ENCODE measurements around the gene CACFD1. TPM values are rescaled to one million over a fixed set of nuclear protein-coding genes. Genes with fewer than 3 reads are reported as not detected.

Gene CACFD1
- 27.3 TPM for polyA plus RNA-seq
- long read RNA-seq, donor 1, partial matches to known transcripts: 0 of 2 reads
- long read RNA-seq, donor 1, other reads (novel, unspliced or antisense): 0 of 2 reads
- long read RNA-seq, donor 2, transcript CACFD1-202 (5 exons, 2,794 nt): major isoform, 8 of 14 reads
- long read RNA-seq, donor 2, partial matches to known transcripts: 5 of 14 reads
- long read RNA-seq, donor 2, other reads (novel, unspliced or antisense): 0 of 14 reads
- long read RNA-seq, donor 3: 0 reads
- long read RNA-seq, donor 4: 0 reads
- long read RNA-seq, donor 5, transcript CACFD1-202 (5 exons, 2,794 nt): major isoform, 8 of 10 reads
- long read RNA-seq, donor 5, partial matches to known transcripts: 0 of 10 reads
- long read RNA-seq, donor 5, other reads (novel, unspliced or antisense): 0 of 10 reads
- long read RNA-seq, donor 6, transcript CACFD1-202 (5 exons, 2,794 nt): major isoform, 7 of 7 reads
- long read RNA-seq, donor 6, partial matches to known transcripts: 0 of 7 reads
- long read RNA-seq, donor 6, other reads (novel, unspliced or antisense): 0 of 7 reads
- long read RNA-seq, donor 7, partial matches to known transcripts: 0 of 3 reads
- long read RNA-seq, donor 7, other reads (novel, unspliced or antisense): 0 of 3 reads
- long read RNA-seq, donor 8, transcript CACFD1-202 (5 exons, 2,794 nt): major isoform, 11 of 12 reads
- long read RNA-seq, donor 8, partial matches to known transcripts: 0 of 12 reads
- long read RNA-seq, donor 8, other reads (novel, unspliced or antisense): 0 of 12 reads
- long read RNA-seq, donor 9, transcript CACFD1-202 (5 exons, 2,794 nt): major isoform, 10 of 22 reads
- long read RNA-seq, donor 9, partial matches to known transcripts: 12 of 22 reads
- long read RNA-seq, donor 9, other reads (novel, unspliced or antisense): 0 of 22 reads
- long read RNA-seq, donor 10, transcript CACFD1-202 (5 exons, 2,794 nt): major isoform, 8 of 10 reads
- long read RNA-seq, donor 10, partial matches to known transcripts: 0 of 10 reads
- long read RNA-seq, donor 10, other reads (novel, unspliced or antisense): 0 of 10 reads
- long read RNA-seq, donor 11, transcript CACFD1-202 (5 exons, 2,794 nt): major isoform, 10 of 21 reads
- long read RNA-seq, donor 11, partial matches to known transcripts: 11 of 21 reads
- long read RNA-seq, donor 11, other reads (novel, unspliced or antisense): 0 of 21 reads

GRCh38 chr9:133459476-133460404 lies at the start of gene CACFD1:
CACFD1 (plus strand) TSS chr9:133459978; CDS start chr9:133460067, 89 bp downstream.
- WGBS (ENCODE audit: insufficient coverage, low lambda C conversion rate): no CpG with 5 or more reads among the region's 86 CpGs
- peak; percentile 95 to 97 for DNase-seq
- Histone ChIP-seq H3K36me3 (ENCODE audit: control insufficient read depth, insufficient read depth, low read length) (peaks cover 15% of the 10 kb centered on the region), H3K9me3 (ENCODE audit: control insufficient read depth, low read depth, low read length) (no peaks in the 10 kb centered on the region), H3K4me3 (ENCODE audit: low read length) (peak within 1 kb of the TSS; percentile 65), H3K4me1 (ENCODE audit: control insufficient read depth, insufficient read depth, low read length) (peaks cover 26% of the 10 kb centered on the region), H3K27me3 (ENCODE audit: control insufficient read depth, insufficient read depth, low read length) (no peaks in the 10 kb centered on the region), H3K27ac (ENCODE audit: low read length) (peak within 1 kb of the TSS; percentile 98)

- H3K36me3 ChIP-seq (ENCODE audit: control insufficient read depth, insufficient read depth, low read length): peaks cover 50% of the 10 kb centered on the region
- H3K4me1 ChIP-seq (ENCODE audit: control insufficient read depth, insufficient read depth, low read length): peaks cover 8% of the 10 kb centered on the region
- H3K27ac ChIP-seq (ENCODE audit: low read length): no peak overlapping the region
- no peaks in the 10 kb centered on the region for H3K9me3 ChIP-seq (ENCODE audit: control insufficient read depth, low read depth, low read length)
- no peak overlapping the region for H3K4me3 ChIP-seq (ENCODE audit: low read length)
- H3K27me3 ChIP-seq (ENCODE audit: control insufficient read depth, insufficient read depth, low read length): no peaks in the 10 kb centered on the region
- no CpG with 5 or more reads among the region's 1 CpG for WGBS (ENCODE audit: insufficient coverage, low lambda C conversion rate)
- DNase-seq: no peak
Observed at GRCh38 chr9:133415170-133415569, 44.6 kb upstream of the CACFD1 start.

- no peaks in the 10 kb centered on the region for H3K9me3 ChIP-seq (ENCODE audit: control insufficient read depth, low read depth, low read length)
- H3K27ac ChIP-seq (ENCODE audit: low read length): peak within 1 kb of the TSS; percentile 96
- DNase-seq: peak; percentile 74 to 93
- peaks cover 26% of the 10 kb centered on the region for H3K36me3 ChIP-seq (ENCODE audit: control insufficient read depth, insufficient read depth, low read length)
- peak within 1 kb of the TSS; percentile 71 for H3K4me3 ChIP-seq (ENCODE audit: low read length)
- peaks cover 8% of the 10 kb centered on the region for H3K4me1 ChIP-seq (ENCODE audit: control insufficient read depth, insufficient read depth, low read length)
- no CpG with 5 or more reads among the region's 75 CpGs for WGBS (ENCODE audit: insufficient coverage, low lambda C conversion rate)
- no peaks in the 10 kb centered on the region for H3K27me3 ChIP-seq (ENCODE audit: control insufficient read depth, insufficient read depth, low read length)
Observed at GRCh38 chr9:133417541-133418461, 42.0 kb upstream of the CACFD1 start, which contains the start of gene REXO4. REXO4 (minus strand) TSS chr9:133418010; CDS start chr9:133417844, 166 bp downstream.

GRCh38 chr9:133419005-133419404 lies 40.8 kb upstream of the CACFD1 start:
- no peaks in the 10 kb centered on the region for H3K27me3 ChIP-seq (ENCODE audit: control insufficient read depth, insufficient read depth, low read length)
- H3K36me3 ChIP-seq (ENCODE audit: control insufficient read depth, insufficient read depth, low read length): peaks cover 18% of the 10 kb centered on the region
- H3K4me1 ChIP-seq (ENCODE audit: control insufficient read depth, insufficient read depth, low read length): peaks cover 8% of the 10 kb centered on the region
- WGBS (ENCODE audit: insufficient coverage, low lambda C conversion rate): no CpG with 5 or more reads among the region's 13 CpGs
- no peaks in the 10 kb centered on the region for H3K9me3 ChIP-seq (ENCODE audit: control insufficient read depth, low read depth, low read length)
- H3K27ac ChIP-seq (ENCODE audit: low read length): peak overlapping the region; percentile 96
- H3K4me3 ChIP-seq (ENCODE audit: low read length): peak overlapping the region; percentile 71
- DNase-seq: peak in 1 of 2 donors; percentile 71

GRCh38 chr9:133420392-133420827 lies 39.4 kb upstream of the CACFD1 start:
- 93% methylated on average over 3 of the region's 5 CpGs for WGBS (ENCODE audit: insufficient coverage, low lambda C conversion rate)

GRCh38 chr9:133421615-133422542 lies 37.9 kb upstream of the CACFD1 start, which contains the start of gene ADAMTS13:
ADAMTS13 (plus strand) TSS chr9:133422367; CDS start chr9:133422444, 77 bp downstream.
- no peak for DNase-seq
- Histone ChIP-seq H3K4me1 (ENCODE audit: control insufficient read depth, insufficient read depth, low read length) (peaks cover 8% of the 10 kb centered on the region), H3K27me3 (ENCODE audit: control insufficient read depth, insufficient read depth, low read length) (no peaks in the 10 kb centered on the region), H3K9me3 (ENCODE audit: control insufficient read depth, low read depth, low read length) (no peaks in the 10 kb centered on the region), H3K4me3 (ENCODE audit: low read length) (no peak within 1 kb of the TSS), H3K27ac (ENCODE audit: low read length) (no peak within 1 kb of the TSS), H3K36me3 (ENCODE audit: control insufficient read depth, insufficient read depth, low read length) (no peaks in the 10 kb centered on the region)
- 20% methylated on average over 1 of the region's 23 CpGs for WGBS (ENCODE audit: insufficient coverage, low lambda C conversion rate)

More at GRCh38 chr9:133420392-133420827, 39.4 kb upstream of the CACFD1 start:
- H3K4me1 ChIP-seq (ENCODE audit: control insufficient read depth, insufficient read depth, low read length): peaks cover 8% of the 10 kb centered on the region
- DNase-seq: no peak
- H3K27me3 ChIP-seq (ENCODE audit: control insufficient read depth, insufficient read depth, low read length): no peaks in the 10 kb centered on the region
- H3K4me3 ChIP-seq (ENCODE audit: low read length): no peak overlapping the region
- H3K36me3 ChIP-seq (ENCODE audit: control insufficient read depth, insufficient read depth, low read length): peaks cover 4% of the 10 kb centered on the region
- H3K9me3 ChIP-seq (ENCODE audit: control insufficient read depth, low read depth, low read length): no peaks in the 10 kb centered on the region
- no peak overlapping the region for H3K27ac ChIP-seq (ENCODE audit: low read length)

GRCh38 chr9:133423216-133423615 lies 36.6 kb upstream of the CACFD1 start:
- Histone ChIP-seq H3K36me3 (ENCODE audit: control insufficient read depth, insufficient read depth, low read length) (no peaks in the 10 kb centered on the region), H3K4me1 (ENCODE audit: control insufficient read depth, insufficient read depth, low read length) (peaks cover 8% of the 10 kb centered on the region), H3K27ac (ENCODE audit: low read length) (no peak overlapping the region), H3K27me3 (ENCODE audit: control insufficient read depth, insufficient read depth, low read length) (peaks cover 10% of the 10 kb centered on the region), H3K4me3 (ENCODE audit: low read length) (no peak overlapping the region), H3K9me3 (ENCODE audit: control insufficient read depth, low read depth, low read length) (no peaks in the 10 kb centered on the region)
- WGBS (ENCODE audit: insufficient coverage, low lambda C conversion rate): no CpG with 5 or more reads among the region's 3 CpGs
- DNase-seq: no peak

GRCh38 chr9:133424187-133424586 lies 35.6 kb upstream of the CACFD1 start:
- no CpG with 5 or more reads among the region's 12 CpGs for WGBS (ENCODE audit: insufficient coverage, low lambda C conversion rate)
- no peak overlapping the region for H3K27ac ChIP-seq (ENCODE audit: low read length)
- no peak for DNase-seq
- H3K36me3 ChIP-seq (ENCODE audit: control insufficient read depth, insufficient read depth, low read length): no peaks in the 10 kb centered on the region
- H3K27me3 ChIP-seq (ENCODE audit: control insufficient read depth, insufficient read depth, low read length): peaks cover 11% of the 10 kb centered on the region
- H3K4me3 ChIP-seq (ENCODE audit: low read length): no peak overlapping the region
- H3K9me3 ChIP-seq (ENCODE audit: control insufficient read depth, low read depth, low read length): no peaks in the 10 kb centered on the region
- peaks cover 4% of the 10 kb centered on the region for H3K4me1 ChIP-seq (ENCODE audit: control insufficient read depth, insufficient read depth, low read length)

Data from large intestine (tissue), 12 donors.